Measurements from ENCODE around the gene TSSC4.

The TSSC4 gene

GRCh38 chr11:2400762-2401435 is 349 bp downstream of the TSSC4 start:
- no peak for DNase-seq (ENCODE audit: low spot score)

GRCh38 chr11:2401436-2401984 is 960 bp downstream of the TSSC4 start:
- DNase-seq (ENCODE audit: low spot score): peak; percentile 61

- no peak for DNase-seq (ENCODE audit: low spot score)
These were observed 1.6 kb downstream of the TSSC4 start for GRCh38 chr11:2402106-2402505.

- DNase-seq (ENCODE audit: low spot score): no peak
These were observed 2.5 kb downstream of the TSSC4 start for GRCh38 chr11:2402890-2403645.

GRCh38 chr11:2404735-2405196 is 4.2 kb downstream of the TSSC4 start:
- DNase-seq (ENCODE audit: low spot score): no peak

GRCh38 chr11:2406451-2406850 is 5.9 kb downstream of the TSSC4 start:
- no peak for DNase-seq (ENCODE audit: low spot score)

- no peak for DNase-seq (ENCODE audit: low spot score)
These were observed 6.4 kb downstream of the TSSC4 start for GRCh38 chr11:2406878-2407410.

- no peak for DNase-seq (ENCODE audit: low spot score)
These were observed 8.1 kb downstream of the TSSC4 start for GRCh38 chr11:2408671-2409070.

GRCh38 chr11:2409126-2409525 is 8.6 kb downstream of the TSSC4 start:
- no peak for DNase-seq (ENCODE audit: low spot score)

- no peak for DNase-seq (ENCODE audit: low spot score)
These were observed 9.3 kb downstream of the TSSC4 start for GRCh38 chr11:2409611-2410468.

GRCh38 chr11:2410616-2411015 is 10.1 kb downstream of the TSSC4 start:
- no peak for DNase-seq (ENCODE audit: low spot score)

- no peak for DNase-seq (ENCODE audit: low spot score)
These were observed 11.1 kb downstream of the TSSC4 start for GRCh38 chr11:2411446-2412305.

GRCh38 chr11:2412323-2412722 is 11.8 kb downstream of the TSSC4 start:
- DNase-seq (ENCODE audit: low spot score): no peak

GRCh38 chr11:2413742-2414579 is 13.4 kb downstream of the TSSC4 start:
- no peak for DNase-seq (ENCODE audit: low spot score)

- no peak for DNase-seq (ENCODE audit: low spot score)
These were observed 14.1 kb downstream of the TSSC4 start for GRCh38 chr11:2414616-2415015.

GRCh38 chr11:2415171-2415570 is 14.6 kb downstream of the TSSC4 start:
- no peak for DNase-seq (ENCODE audit: low spot score)

GRCh38 chr11:2415601-2416380 is 15.2 kb downstream of the TSSC4 start:
- DNase-seq (ENCODE audit: low spot score): no peak

- DNase-seq (ENCODE audit: low spot score): no peak
These were observed 16.2 kb downstream of the TSSC4 start for GRCh38 chr11:2416765-2417164.
